Hematopoietic multipotent progenitor cell treated with erythropoietin and hydrocortisone succinate and interleukin-3 and kit ligand, for 17 days (in vitro differentiated cells): ENCODE data around the gene ZBTB25.

Source experiments
- DNase-seq: peaks from one replicate; pipeline ENCODE4 v3.0.0-alpha.2; 2015; ENCODE audit warnings: low spot score

Gene ZBTB25

GRCh38 chr14:64476438-64476837 lies 27.2 kb downstream of the ZBTB25 start:
- no peak for DNase-seq

DNA sequence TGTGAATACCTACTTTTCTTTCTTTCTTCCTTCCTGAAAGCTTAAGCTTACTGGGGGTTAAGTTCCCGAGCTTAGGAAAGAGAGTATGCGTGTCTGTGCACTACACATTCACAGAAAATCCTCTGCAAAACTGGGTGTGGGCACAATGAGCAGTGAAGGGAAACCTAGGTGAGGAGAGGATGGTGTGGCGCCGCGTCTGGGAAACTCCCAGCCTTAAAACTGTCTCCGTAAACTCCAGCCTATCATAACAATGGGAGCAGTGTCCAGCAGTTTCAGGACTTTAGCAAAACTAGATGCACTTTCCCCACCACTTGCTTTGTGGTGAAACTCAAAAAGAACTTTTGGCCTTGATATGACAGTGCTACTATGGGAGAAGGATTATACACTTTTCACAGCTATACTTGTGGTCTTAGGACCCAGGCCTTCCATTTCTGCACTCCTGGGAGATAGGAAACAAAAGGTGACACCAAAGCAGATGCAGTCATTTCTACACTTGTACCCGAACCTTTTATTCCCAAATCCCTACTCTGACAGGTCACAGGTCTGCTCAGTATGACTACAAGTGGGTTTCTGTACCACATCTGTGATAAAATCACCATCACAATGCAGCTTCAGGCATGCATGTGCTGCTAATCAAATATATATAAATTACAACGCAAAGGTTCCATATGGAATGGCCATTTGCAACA lies 27.9 kb downstream of the ZBTB25 start:
- DNase-seq: no peak

- DNase-seq: no peak
Observed at GRCh38 chr14:64474698-64475097, 28.9 kb downstream of the ZBTB25 start.

- DNase-seq: no peak
Observed at GRCh38 chr14:64474041-64474440, 29.6 kb downstream of the ZBTB25 start.

DNA sequence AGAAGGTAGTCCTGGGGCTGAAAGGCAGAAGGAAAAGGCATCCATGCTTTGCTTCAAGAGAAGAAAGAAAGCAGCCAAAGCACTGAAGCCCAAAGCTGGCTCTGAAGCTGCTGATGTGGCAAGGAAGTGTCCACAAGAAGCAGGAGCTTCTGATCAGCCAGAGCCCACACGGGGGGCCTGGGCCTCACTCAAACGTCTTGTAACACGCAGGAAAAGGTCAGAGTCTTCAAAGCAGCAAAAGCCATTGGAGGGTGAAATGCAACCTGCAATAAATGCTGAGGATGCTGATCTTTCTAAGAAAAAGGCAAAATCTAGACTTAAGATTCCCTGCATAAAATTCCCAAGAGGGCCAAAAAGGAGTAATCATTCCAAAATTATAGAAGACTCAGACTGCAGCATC lies 35.2 kb downstream of the ZBTB25 start:
- DNase-seq: no peak

- DNase-seq: no peak
Observed at GRCh38 chr14:64467566-64467965, 36.1 kb downstream of the ZBTB25 start.

DNA sequence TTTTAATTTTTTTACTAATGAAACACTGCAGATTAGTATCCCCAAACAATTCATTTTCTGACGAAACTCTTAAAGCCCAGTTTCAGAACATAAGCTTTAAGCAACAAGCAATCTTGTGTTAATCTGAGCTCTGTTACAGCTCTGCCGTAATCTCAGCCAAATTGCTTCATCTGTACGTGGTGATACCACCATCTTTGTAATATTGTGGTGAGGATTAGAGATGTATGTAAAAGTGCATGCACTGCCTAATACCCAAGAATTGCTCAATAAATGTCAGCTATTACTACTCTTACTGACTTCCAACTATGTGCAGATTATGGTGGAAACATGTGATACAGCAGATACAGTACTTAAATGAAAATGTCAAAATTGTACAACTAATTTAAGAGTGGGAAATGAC lies 36.5 kb downstream of the ZBTB25 start:
- DNase-seq: no peak

DNA sequence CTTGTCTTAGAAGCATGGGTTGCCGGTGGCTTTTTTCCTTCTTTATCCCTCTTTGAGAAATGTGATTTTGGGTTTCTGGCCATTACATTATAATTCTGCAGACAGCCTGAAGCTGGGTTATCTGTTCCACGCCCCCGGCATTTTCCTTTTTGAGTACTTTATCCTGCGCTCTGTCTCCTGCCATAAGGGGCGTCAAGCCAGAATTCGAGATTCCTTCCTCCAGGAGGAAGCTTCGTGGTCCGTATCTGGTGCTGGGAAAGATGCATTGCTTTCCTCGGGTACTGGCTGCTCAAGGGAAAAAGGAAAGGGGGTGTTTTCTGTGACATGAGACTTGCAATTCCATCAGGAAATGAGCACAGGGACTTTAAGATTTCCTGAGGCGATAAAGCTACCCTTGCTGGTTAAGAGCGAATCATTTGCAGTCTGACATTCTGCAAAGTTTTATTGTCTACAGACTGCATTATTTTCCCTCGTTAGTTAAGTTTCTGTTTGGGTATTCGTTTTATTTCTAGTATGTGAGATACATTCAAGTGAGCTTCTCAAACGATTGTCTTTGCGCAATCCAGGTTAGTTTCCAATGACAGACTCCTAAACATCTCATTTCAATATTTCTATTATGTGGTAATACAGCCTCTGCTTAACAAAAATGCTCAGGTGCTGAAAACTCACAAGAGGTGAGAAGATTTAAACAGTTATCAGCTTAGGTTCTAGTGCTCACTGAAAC lies 37.6 kb downstream of the ZBTB25 start:
- DNase-seq: no peak

DNA sequence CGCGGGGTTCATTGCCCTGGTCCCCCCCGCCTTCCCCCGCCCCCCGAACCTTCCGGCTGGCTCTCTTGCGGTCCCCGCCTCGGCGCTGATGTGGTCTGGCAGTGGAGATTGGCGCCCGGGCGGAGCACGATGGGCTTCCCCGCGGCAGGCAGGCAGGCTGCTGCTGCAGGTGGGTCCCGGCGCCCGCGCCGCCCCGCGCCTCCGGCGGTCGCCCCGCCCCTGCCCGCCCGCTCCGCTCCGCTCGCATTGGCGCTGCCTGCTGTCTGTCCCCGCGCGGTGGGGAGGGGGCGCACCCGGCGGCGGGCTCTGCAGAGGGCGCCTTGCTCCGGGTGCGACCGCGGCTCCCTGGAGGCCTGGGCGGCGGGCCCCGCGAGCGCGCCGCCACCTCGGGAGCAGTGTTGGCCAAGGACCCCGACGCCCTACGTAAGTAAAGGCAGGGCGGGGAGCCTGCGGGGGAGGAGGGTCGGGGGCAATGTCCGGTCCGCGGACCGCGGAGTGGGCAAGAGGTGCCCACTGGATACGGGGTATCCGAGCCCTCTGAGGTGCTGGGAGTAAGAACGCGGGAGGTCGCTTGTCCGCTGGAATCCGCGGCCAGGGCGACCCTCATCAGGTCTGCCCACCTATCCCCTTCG lies 38.3 kb downstream of the ZBTB25 start, which contains the start of gene AKAP5:
Gene AKAP5 (plus strand): TSS at position 309 of the 632 bp plus-strand sequence. CDS start 2,896 bp downstream, outside the sequence.
- DNase-seq: no peak

- no peak for DNase-seq
Observed at GRCh38 chr14:64464651-64465050, 39.0 kb downstream of the ZBTB25 start.

GRCh38 chr14:64463873-64464272 lies 39.8 kb downstream of the ZBTB25 start:
- DNase-seq: no peak

DNA sequence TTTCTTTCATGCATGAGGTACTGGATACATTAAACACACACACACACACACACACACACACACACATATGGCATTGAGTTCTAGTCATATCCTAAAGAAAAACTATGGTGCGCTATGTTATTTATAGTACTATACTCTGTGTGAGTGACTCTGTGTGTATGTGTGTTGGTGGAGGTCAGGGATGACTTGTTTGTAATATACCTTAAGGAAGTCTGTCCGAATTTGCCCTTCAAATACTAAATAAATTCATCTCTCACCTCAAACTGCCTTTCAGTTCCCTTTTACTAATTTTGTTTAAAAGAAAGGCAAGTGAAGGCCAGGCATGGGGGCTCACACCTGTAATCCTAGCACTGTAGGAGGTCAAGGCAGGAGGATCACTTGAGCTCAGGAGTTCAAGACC lies 40.4 kb downstream of the ZBTB25 start:
- DNase-seq: no peak

DNA sequence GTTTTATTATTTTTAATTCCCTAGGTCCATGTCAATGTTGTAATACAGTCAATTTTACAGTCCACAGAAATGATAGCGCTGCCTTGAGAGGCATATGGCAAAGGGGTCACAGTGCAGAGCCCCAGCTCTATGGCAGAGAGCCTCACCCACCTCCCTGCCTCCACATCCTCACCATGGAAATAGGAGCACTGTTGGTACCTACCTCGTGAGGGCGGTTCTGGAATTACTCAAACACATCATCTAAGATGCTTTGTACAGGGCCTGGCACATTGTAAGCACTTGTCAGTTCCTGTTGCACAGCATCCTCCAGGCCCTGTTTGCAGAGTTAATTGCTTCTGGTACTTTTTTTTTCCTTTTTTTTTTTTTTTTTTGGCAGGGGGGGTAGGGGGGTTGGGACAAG lies 42.4 kb downstream of the ZBTB25 start:
- DNase-seq: no peak

GRCh38 chr14:64459405-64460136 lies 44.1 kb downstream of the ZBTB25 start:
- DNase-seq: no peak

DNA sequence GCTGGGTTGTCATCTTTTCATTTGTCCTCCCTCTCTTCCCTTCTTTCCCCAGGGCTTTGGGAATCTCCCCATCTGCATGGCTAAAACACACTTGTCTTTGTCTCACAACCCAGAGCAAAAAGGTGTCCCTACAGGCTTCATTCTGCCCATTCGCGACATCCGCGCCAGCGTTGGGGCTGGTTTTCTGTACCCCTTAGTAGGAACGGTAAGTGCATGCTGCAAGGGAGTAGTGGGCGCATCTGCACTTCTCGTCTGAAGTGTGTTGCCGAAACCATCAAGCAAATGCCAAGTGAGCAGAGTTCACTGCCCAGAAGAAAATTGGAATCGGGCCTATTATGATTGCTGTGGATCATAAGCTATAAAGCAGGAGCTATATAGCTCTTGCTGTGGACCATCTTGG lies 49.0 kb downstream of the ZBTB25 start:
- no peak for DNase-seq

- DNase-seq: no peak
Observed at GRCh38 chr14:64450255-64450654, 53.4 kb downstream of the ZBTB25 start.

GRCh38 chr14:64447876-64448670 lies 55.6 kb downstream of the ZBTB25 start:
- no peak for DNase-seq

DNA sequence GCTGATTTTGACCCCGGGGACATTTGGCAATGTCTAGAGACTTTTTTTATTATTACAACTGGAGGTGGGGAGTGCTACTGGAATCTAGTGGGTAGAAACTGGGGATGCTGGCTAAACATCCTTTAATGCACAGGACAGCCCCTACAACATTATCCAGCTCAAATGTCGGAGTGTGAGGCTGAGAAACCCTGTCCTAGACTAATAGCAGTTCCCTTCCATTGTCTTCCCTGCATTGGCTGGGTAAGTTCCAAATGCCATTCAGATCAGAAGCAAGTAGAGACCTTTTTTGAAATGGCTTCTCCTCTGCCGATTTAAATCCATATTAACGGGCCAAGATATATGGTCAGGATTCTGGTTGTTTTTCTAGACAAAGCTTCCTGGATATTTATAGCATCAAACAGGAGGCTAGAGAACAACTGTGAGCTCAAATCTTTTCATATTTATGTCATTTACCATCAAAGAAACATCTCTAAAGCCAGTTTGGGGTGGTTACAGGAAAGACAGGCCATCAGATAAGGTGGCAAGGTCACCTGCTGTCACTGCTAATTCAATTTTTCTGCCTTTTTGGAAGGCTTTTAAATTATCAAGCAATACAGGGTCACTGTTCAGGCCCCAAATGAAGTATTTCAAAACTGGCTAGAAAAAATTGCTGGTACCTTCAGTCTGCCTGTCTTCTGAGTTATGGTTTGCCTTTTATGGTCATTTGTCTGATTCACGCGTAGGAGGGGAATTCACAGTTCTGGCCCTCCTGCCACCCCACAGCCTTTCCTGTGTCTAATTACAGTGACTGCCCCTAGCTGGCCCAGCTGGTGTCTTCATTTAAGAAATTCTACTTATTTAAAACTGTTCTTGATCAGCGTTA lies 58.4 kb downstream of the ZBTB25 start:
- no peak for DNase-seq

DNA sequence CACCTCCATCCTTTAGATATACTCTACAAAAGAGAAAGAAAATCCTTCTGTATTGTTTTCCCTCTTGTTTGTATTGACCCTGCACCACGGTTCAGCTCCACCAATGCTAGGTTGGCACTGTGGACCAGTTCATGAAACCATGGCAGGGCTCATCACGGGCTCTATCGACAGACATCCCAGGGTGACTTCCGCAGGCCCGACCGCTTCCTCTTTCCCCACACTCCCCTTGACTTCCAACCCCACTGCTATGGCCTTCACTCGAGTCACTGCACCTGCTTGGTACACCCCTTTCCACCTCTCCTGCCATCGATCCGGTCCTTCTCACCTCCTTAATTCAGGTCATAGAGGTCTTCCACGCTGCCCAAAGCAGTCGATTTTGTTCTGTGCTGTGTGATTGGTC lies 59.5 kb downstream of the ZBTB25 start:
- DNase-seq: no peak

GRCh38 chr14:64442300-64442988 lies 61.2 kb downstream of the ZBTB25 start:
- peak; percentile 13 for DNase-seq
